ENCODE data around the gene MXD3.
A peak's percentile ranks its signal among the peaks of the same experiment; 100 is the strongest.

The MXD3 gene

GRCh38 chr5:177304392-177305119 lies 7.1 kb downstream of the MXD3 start:
- peak overlapping the region; percentile 91 for H3K4me3 ChIP-seq (ENCODE audit: low read depth, low read length)
- no peak for TF ChIP-seq CTCF (IDR thresholded peaks at IDR 0.05; ENCODE audit: low read depth, low read length)

GRCh38 chr5:177303925-177304391 lies 7.7 kb downstream of the MXD3 start:
- no peak for TF ChIP-seq CTCF (IDR thresholded peaks at IDR 0.05; ENCODE audit: low read depth, low read length)

GRCh38 chr5:177303121-177303924 lies 8.4 kb downstream of the MXD3 start, which contains the start of the genes PRELID1 and RAB24:
Gene PRELID1, plus strand, starts transcription at chr5:177303799. Its CDS starts 187 bp downstream, at chr5:177303986.
Gene RAB24, minus strand, starts transcription at chr5:177303719. Its CDS starts 431 bp downstream, at chr5:177303288.
- 0 out of 2 replicates have a peak, but pooled peaks have one; percentile 7 for TF ChIP-seq CTCF (IDR thresholded peaks at IDR 0.05; ENCODE audit: low read depth, low read length)
- peak within 1 kb of the TSS; percentile 91 for H3K4me3 ChIP-seq (ENCODE audit: low read depth, low read length)

More at GRCh38 chr5:177303925-177304391, 7.7 kb downstream of the MXD3 start:
- peak overlapping the region; percentile 91 for H3K4me3 ChIP-seq (ENCODE audit: low read depth, low read length)

- TF ChIP-seq CTCF (IDR thresholded peaks at IDR 0.05; ENCODE audit: low read depth, low read length), result no peak
Measured at GRCh38 chr5:177302354-177303110, 9.2 kb downstream of the MXD3 start.

GRCh38 chr5:177301503-177302165 lies 10.1 kb downstream of the MXD3 start:
- no peak for TF ChIP-seq CTCF (IDR thresholded peaks at IDR 0.05; ENCODE audit: low read depth, low read length)
- H3K4me3 ChIP-seq (ENCODE audit: low read depth, low read length), result no peak overlapping the region

More at GRCh38 chr5:177302354-177303110, 9.2 kb downstream of the MXD3 start:
- H3K4me3 ChIP-seq (ENCODE audit: low read depth, low read length), result peak overlapping the region; percentile 91

- TF ChIP-seq CTCF (IDR thresholded peaks at IDR 0.05; ENCODE audit: low read depth, low read length), result no peak
- no peak overlapping the region for H3K4me3 ChIP-seq (ENCODE audit: low read depth, low read length)
Measured at GRCh38 chr5:177300951-177301350, 10.7 kb downstream of the MXD3 start.

Data from WI38 (cell line).